ENCODE data around the gene IFNAR2. TPM values are rescaled to one million over a fixed set of nuclear protein-coding genes. Genes with fewer than 3 reads are reported as not detected.

Gene IFNAR2
- total RNA-seq, 1 experiment from 2014 or later, result 12.3 TPM

- peaks cover 0 to 9% of the 10 kb centered on the region in 2 experiments; a peak in 2 of 4 replicates for H3K4me1 ChIP-seq (ENCODE audit: control insufficient read depth in 1 of 2, insufficient read depth in 2 of 2, low read length in 2 of 2)
- POLR2A ChIA-PET, result no interaction called here
- H2AFZ ChIP-seq (ENCODE audit: low read depth, low read length, poor library complexity, severe bottlenecking), result peak overlapping the region; percentile 89
Observed at GRCh38 chr21:33196941-33197374, 32.8 kb upstream of the IFNAR2 start.

More at GRCh38 chr21:33196941-33197374, 32.8 kb upstream of the IFNAR2 start:
- no peaks in the 10 kb centered on the region for H3K9me3 ChIP-seq (ENCODE audit: control insufficient read depth in 1 of 2, insufficient read depth in 1 of 2, low read depth in 1 of 2, low read length in 2 of 2)
- H3K9me2 ChIP-seq (ENCODE audit: insufficient read depth), result no peaks in the 10 kb centered on the region
- H3K36me3 ChIP-seq (ENCODE audit: control insufficient read depth in 1 of 2, insufficient read depth in 2 of 2, low read length in 2 of 2), result no peaks in the 10 kb centered on the region
- H3K4me2 ChIP-seq (ENCODE audit: low read length), result peak overlapping the region; percentile 67
- no peaks in the 10 kb centered on the region for H4K20me1 ChIP-seq (ENCODE audit: insufficient read depth)
- no peak overlapping the region for H3K27ac ChIP-seq (ENCODE audit: low read depth, low read length)
- no peak overlapping the region for H3K9ac ChIP-seq (ENCODE audit: low read length)
- no peaks in the 10 kb centered on the region for H3K27me3 ChIP-seq (ENCODE audit: insufficient read depth, low read length)
- TF ChIP-seq RAD21 (IDR thresholded peaks at IDR 0.05; ENCODE audit: low read depth), result peak; percentile 74
- TF ChIP-seq POLR2AphosphoS5 (IDR thresholded peaks at IDR 0.05; ENCODE audit: low read depth, low read length), result no peak
- TF ChIP-seq ZFX (IDR thresholded peaks at IDR 0.05), result no peak
- peak; percentile 59 to 82 (median 69) for TF ChIP-seq CTCF (IDR thresholded peaks at IDR 0.05 in 2 of 3, conservative IDR thresholded peaks at IDR 0.05 in 1 of 3; ENCODE audit: borderline replicate concordance in 1 of 3, insufficient read depth in 1 of 3, low read depth in 2 of 3, low read length in 2 of 3)
- TF ChIP-seq SRF (IDR thresholded peaks at IDR 0.05; ENCODE audit: low read depth), result no peak
- no peak for TF ChIP-seq ATF3 (IDR thresholded peaks at IDR 0.05)
- no peak for TF ChIP-seq CBX3 (IDR thresholded peaks at IDR 0.05; ENCODE audit: low read depth)
- TF ChIP-seq ELF1 (IDR thresholded peaks at IDR 0.05; ENCODE audit: borderline replicate concordance, low read depth), result no peak
- no peak for TF ChIP-seq TCF7L2 (IDR thresholded peaks at IDR 0.05; ENCODE audit: borderline replicate concordance, extremely low read depth, insufficient read depth, insufficient read length)
- no peak for TF ChIP-seq YY1 (IDR thresholded peaks at IDR 0.05; ENCODE audit: extremely low read depth, insufficient replicate concordance, low read depth, low read length)
- TF ChIP-seq MAX (IDR thresholded peaks at IDR 0.05), result no peak
- no peak for TF ChIP-seq SP1 (IDR thresholded peaks at IDR 0.05; ENCODE audit: low read depth)
- RAD21 ChIA-PET (ENCODE audit: low non-redundant PET in 1 of 2, low total read pairs in 2 of 2, uncharacterized antibody in 2 of 2, unreplicated experiment in 2 of 2), result interaction anchor here (0.6 to 1.2 kb wide), 8 partner anchors 70 to 408 kb away, joined by 3 to 6 read pairs (median 3); no protein-coding TSS in a partner anchor
- DNase-seq (ENCODE audit: low read depth, low spot score) (peak; percentile 68), ATAC-seq (peak; percentile 92)
- CTCF ChIA-PET, result interaction anchor here (0.5 to 3.3 kb wide), 29 partner anchors 8 to 410 kb away, joined by 3 to 32 read pairs (median 3); partner anchors contain the start of gene IFNAR1
- BruUV-seq (replicated peaks), result no TSS peak
- peak overlapping the region in 1 of 2 experiments; percentile 13; a peak in 1 of 4 replicates for H3K4me3 ChIP-seq (replicated peaks in 1 of 2; ENCODE audit: low read depth in 1 of 2, low read length in 2 of 2)
- intact Hi-C loops (cut with micrococcal nuclease), result loop anchor here (1.0 to 5.0 kb wide), 6 partner anchors 65 to 544 kb away; no protein-coding TSS in a partner anchor
- no peaks in the 10 kb centered on the region for H3K79me2 ChIP-seq (ENCODE audit: insufficient read depth, low read length)
